ENCODE data around the gene DUSP10. TPM values are rescaled to one million over a fixed set of nuclear protein-coding genes. Genes with fewer than 3 reads are reported as not detected.

DUSP10 gene
- total RNA-seq, 1 donor from 2014 or later: 2.6 TPM

GRCh38 chr1:221753828-221754188 lies 11.9 kb upstream of the DUSP10 start:
- DNase-seq (ENCODE audit: low spot score): no peak
- TF ChIP-seq EZH2phosphoT487 (IDR thresholded peaks at IDR 0.05): no peak
- no peak for TF ChIP-seq CTCF (IDR thresholded peaks at IDR 0.05)
- no peak for TF ChIP-seq EZH2 (IDR thresholded peaks at IDR 0.05)
- Histone ChIP-seq H3F3A (ENCODE audit: low read depth) (no peaks in the 10 kb centered on the region), H3K27ac (no peak overlapping the region), H3K9ac (no peak overlapping the region), H3K27me3 (no peaks in the 10 kb centered on the region), H3K4me3 (no peak overlapping the region), H3K79me2 (ENCODE audit: low read depth) (no peaks in the 10 kb centered on the region), H4K20me1 (ENCODE audit: low read depth) (no peaks in the 10 kb centered on the region), H3K4me2 (no peak overlapping the region), H3K9me3 (ENCODE audit: low read depth) (no peaks in the 10 kb centered on the region), H2AFZ (replicated peaks) (no peak overlapping the region), H3K36me3 (no peaks in the 10 kb centered on the region), H3K4me1 (no peaks in the 10 kb centered on the region)
- H3K9me3 Mint-ChIP-seq: no peaks in the 10 kb centered on the region
- H3K27ac Mint-ChIP-seq: no peak overlapping the region
- no peaks in the 10 kb centered on the region for H3K36me3 Mint-ChIP-seq
- H3K4me3 Mint-ChIP-seq: no peak overlapping the region
- H3K27me3 Mint-ChIP-seq (ENCODE audit: insufficient read depth, low read depth): no peaks in the 10 kb centered on the region
- peaks cover 2% of the 10 kb centered on the region for H3K4me1 Mint-ChIP-seq

- Histone ChIP-seq H3F3A (ENCODE audit: low read depth) (no peaks in the 10 kb centered on the region), H2AFZ (replicated peaks) (no peak overlapping the region), H3K9ac (no peak overlapping the region), H4K20me1 (ENCODE audit: low read depth) (no peaks in the 10 kb centered on the region), H3K79me2 (ENCODE audit: low read depth) (no peaks in the 10 kb centered on the region), H3K27me3 (no peaks in the 10 kb centered on the region), H3K9me3 (ENCODE audit: low read depth) (no peaks in the 10 kb centered on the region), H3K36me3 (no peaks in the 10 kb centered on the region), H3K27ac (no peak overlapping the region), H3K4me3 (no peak overlapping the region), H3K4me2 (no peak overlapping the region), H3K4me1 (no peaks in the 10 kb centered on the region)
- H3K9me3 Mint-ChIP-seq: no peaks in the 10 kb centered on the region
- peaks cover 8% of the 10 kb centered on the region for H3K4me1 Mint-ChIP-seq
- no peak overlapping the region for H3K27ac Mint-ChIP-seq
- DNase-seq (ENCODE audit: low spot score): no peak
- TF ChIP-seq EZH2phosphoT487 (IDR thresholded peaks at IDR 0.05): no peak
- no peak for TF ChIP-seq CTCF (IDR thresholded peaks at IDR 0.05)
- no peak for TF ChIP-seq EZH2 (IDR thresholded peaks at IDR 0.05)
- no peak overlapping the region for H3K4me3 Mint-ChIP-seq
- no peaks in the 10 kb centered on the region for H3K36me3 Mint-ChIP-seq
- H3K27me3 Mint-ChIP-seq (ENCODE audit: insufficient read depth, low read depth): no peaks in the 10 kb centered on the region
Measured at GRCh38 chr1:221751226-221751887, 9.5 kb upstream of the DUSP10 start.

GRCh38 chr1:221748981-221749380 lies 7.1 kb upstream of the DUSP10 start:
- TF ChIP-seq EZH2phosphoT487 (IDR thresholded peaks at IDR 0.05): no peak
- no peak for TF ChIP-seq EZH2 (IDR thresholded peaks at IDR 0.05)
- TF ChIP-seq CTCF (IDR thresholded peaks at IDR 0.05): no peak
- H3K4me3 ChIP-seq: no peak overlapping the region
- H3K9me3 Mint-ChIP-seq: no peaks in the 10 kb centered on the region
- peaks cover 4% of the 10 kb centered on the region for H3F3A ChIP-seq (ENCODE audit: low read depth)
- no peak overlapping the region for H3K9ac ChIP-seq
- peaks cover 1% of the 10 kb centered on the region for H3K4me1 ChIP-seq
- DNase-seq (ENCODE audit: low spot score): no peak
- no peaks in the 10 kb centered on the region for H3K79me2 ChIP-seq (ENCODE audit: low read depth)
- no peak overlapping the region for H3K27ac Mint-ChIP-seq
- H3K27me3 ChIP-seq: peaks cover 5% of the 10 kb centered on the region
- H3K4me2 ChIP-seq: no peak overlapping the region
- H4K20me1 ChIP-seq (ENCODE audit: low read depth): no peaks in the 10 kb centered on the region
- H3K4me1 Mint-ChIP-seq: peaks cover 11% of the 10 kb centered on the region
- no peaks in the 10 kb centered on the region for H3K27me3 Mint-ChIP-seq (ENCODE audit: insufficient read depth, low read depth)
- no peak overlapping the region for H2AFZ ChIP-seq (replicated peaks)
- no peak overlapping the region for H3K4me3 Mint-ChIP-seq
- no peaks in the 10 kb centered on the region for H3K36me3 ChIP-seq
- no peak overlapping the region for H3K27ac ChIP-seq
- H3K9me3 ChIP-seq (ENCODE audit: low read depth): no peaks in the 10 kb centered on the region
- no peaks in the 10 kb centered on the region for H3K36me3 Mint-ChIP-seq

Measured in neural progenitor cell (in vitro differentiated cells).